Panc1 (cell line): ENCODE results near the gene ANGPTL4. TPM values are rescaled to one million over a fixed set of nuclear protein-coding genes. Genes with fewer than 3 reads are reported as not detected.

Source experiments
- ATAC-seq: fragments of 200-7000 bp; cut with Tn5 transposase; 2 replicates; pipeline ENCODE4 v1.9.1; 2020; ENCODE audit warnings: mild to moderate bottlenecking, moderate library complexity
- BruUV-seq: library from RNA; stranded (reverse); fragments of 400-500 nt; replicated peaks from 2 replicates; lab custom pipeline; 2021; lab: Mats Ljungman, UMichigan
- CTCF ChIA-PET: fragments of 300-600 bp; sonication (Branson Sonifier 250); formaldehyde crosslinking; loops from one replicate; lab custom pipeline; 2022; ENCODE audit warnings: antibody characterized with exemption; lab: Charles Lee
- POLR2A ChIA-PET: fragments of 300-600 bp; sonication (Branson Sonifier 250); formaldehyde crosslinking; loops from one replicate; lab custom pipeline; 2022; ENCODE audit warnings: antibody characterized with exemption; lab: Charles Lee
- DNase-seq: peaks from one replicate; pipeline ENCODE4 v3.0.0-alpha.2; 2010; ENCODE audit warnings: low read depth, low spot score
- H3K27ac ChIP-seq: 2 replicates; pipeline ENCODE4 v1.5.1; 2011; ENCODE audit warnings: mild to moderate bottlenecking, low read length, inconsistent platforms
- H3K27me3 ChIP-seq: fragments of 200-500 bp; sonication (Bioruptor generic); 2 replicates; pipeline ENCODE4 v1.6.0; 2014; ENCODE audit warnings: low read length, inconsistent platforms; ENCODE audit not compliant: control insufficient read depth, insufficient read depth
- H3K36me3 ChIP-seq: fragments of 200-500 bp; sonication (Bioruptor generic); 2 replicates; pipeline ENCODE4 v1.5.1; 2014; ENCODE audit warnings: inconsistent platforms, mild to moderate bottlenecking, low read length, moderate library complexity; ENCODE audit not compliant: control insufficient read depth, insufficient read depth
- H3K4me1 ChIP-seq: 2 replicates; pipeline ENCODE4 v1.5.1; 2011; ENCODE audit warnings: inconsistent platforms, mild to moderate bottlenecking, low read length, moderate library complexity; ENCODE audit not compliant: control insufficient read depth, insufficient read depth
- H3K4me3 ChIP-seq, 2 experiments: 2 replicates each; pipeline ENCODE4 v1.5.1; 2011 to 2012; ENCODE audit warnings: low read depth in 2 of 2, low read length in 2 of 2, mild to moderate bottlenecking in 2 of 2, inconsistent platforms in 1 of 2, moderate library complexity in 1 of 2
- H3K9me3 ChIP-seq: fragments of 200-500 bp; sonication (Bioruptor generic); 2 replicates; pipeline ENCODE4 v1.5.1; 2014; ENCODE audit warnings: low read depth, mild to moderate bottlenecking, inconsistent platforms, low read length, moderate library complexity; ENCODE audit not compliant: control insufficient read depth, insufficient read depth
- CTCF ChIP-seq: fragments of 450-650 bp; IDR thresholded peaks from 2 replicates; pipeline ENCODE4 v1.5.1; 2017; ENCODE audit warnings: mild to moderate bottlenecking
- POLR2AphosphoS5 ChIP-seq: IDR thresholded peaks from 2 replicates; pipeline ENCODE4 v1.6.1; 2012; ENCODE audit warnings: mild to moderate bottlenecking, low read depth, low read length, moderate library complexity
- REST ChIP-seq, 2 experiments: IDR thresholded peaks; 2 replicates each; pipeline ENCODE4 v1.6.1; 2011 to 2012; ENCODE audit warnings: low read depth in 2 of 2, control low read depth in 1 of 2, low read length in 1 of 2, mild to moderate bottlenecking in 1 of 2, moderate library complexity in 1 of 2; ENCODE audit not compliant: insufficient read depth in 1 of 2
- SIN3A ChIP-seq: IDR thresholded peaks from 2 replicates; pipeline ENCODE4 v1.6.1; 2012; ENCODE audit warnings: low read depth, mild to moderate bottlenecking, low read length, moderate library complexity, borderline replicate concordance; ENCODE audit not compliant: insufficient read depth
- TCF7L2 ChIP-seq: IDR thresholded peaks from 2 replicates; pipeline ENCODE4 v1.6.1; 2011; ENCODE audit warnings: mild to moderate bottlenecking, low read depth, low read length, inconsistent platforms
- in situ Hi-C: cut with HindIII; loops from 2 replicates; pipeline ENCODE4 v1.10.0; 2016; ENCODE audit warnings: low sequenced_read_pairs, low pct_unique_long_range_greater_than_20kb
- intact Hi-C: fragments of 100-400 bp; cut with micrococcal nuclease; formaldehyde crosslinking; loops from one replicate; pipeline ENCODE4 v1.10.0; 2022; ENCODE audit not compliant: unreplicated experiment
- total RNA-seq: library from RNA; stranded (reverse); gene quantifications from one replicate; pipeline ENCODE4 v1.2.1, GENCODE V29; 2021; ENCODE audit not compliant: unreplicated experiment

ANGPTL4 gene
- total RNA-seq, 1 experiment from 2014 or later, result 46.6 TPM

GRCh38 chr19:8397271-8397670 lies 33.3 kb downstream of the ANGPTL4 start:
- Histone ChIP-seq H3K9me3 (no peaks in the 10 kb centered on the region), H3K27ac (peak overlapping the region; percentile 75), H3K4me3 (no peak overlapping the region), H3K36me3 (no peaks in the 10 kb centered on the region), H3K27me3 (no peaks in the 10 kb centered on the region), H3K4me1 (peaks cover 57% of the 10 kb centered on the region)
- BruUV-seq, result no TSS peak
- intact Hi-C loops (no loop called here), in situ Hi-C loops (no loop called here)
- CTCF ChIA-PET, result interaction anchor here (1.3 kb wide), 1 partner anchor 44 kb away, joined by 22 read pairs; no protein-coding TSS in a partner anchor
- DNase-seq, result no peak
- TF ChIP-seq SIN3A (no peak), POLR2AphosphoS5 (no peak), TCF7L2 (no peak), REST (IDR thresholded peaks at IDR 0.05; ENCODE audit: insufficient read depth in 1 of 2, low read depth in 2 of 2, low read length in 1 of 2) (no peak), CTCF (no peak)
- no peak; the same call in 1 of the 2 replicates for ATAC-seq
- POLR2A ChIA-PET, result interaction anchor here (0.7 kb wide), 1 partner anchor 40 kb away, joined by 3 read pairs; no protein-coding TSS in a partner anchor

DNA sequence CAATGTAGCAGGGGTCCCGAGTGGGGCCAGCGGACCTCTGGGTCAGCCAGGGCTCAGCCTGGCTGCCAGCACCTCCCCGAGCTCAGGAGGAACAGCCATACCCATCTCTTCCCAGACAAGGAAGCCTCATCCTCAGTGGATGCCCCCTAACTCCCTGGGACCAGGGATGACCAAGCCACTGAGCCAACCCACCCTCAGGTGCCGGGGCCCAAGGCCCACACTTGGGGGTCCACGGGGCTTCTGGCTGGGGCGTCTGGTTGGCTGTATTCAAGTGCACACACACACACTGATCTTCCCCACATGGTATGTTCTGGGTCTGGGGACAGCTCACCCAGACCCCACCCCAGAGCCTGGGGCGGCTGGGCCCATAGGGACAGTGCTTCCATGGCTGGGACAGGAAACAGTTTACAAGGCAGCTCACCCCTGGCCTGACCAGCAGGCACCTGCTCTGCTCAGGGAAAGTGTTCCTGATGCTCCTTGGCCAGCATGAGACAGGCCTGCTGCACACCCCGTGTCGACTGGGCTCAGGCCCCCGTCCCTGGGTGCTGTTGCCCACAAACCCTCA lies 33.9 kb downstream of the ANGPTL4 start:
- Histone ChIP-seq H3K4me1 (peaks cover 52% of the 10 kb centered on the region), H3K27me3 (no peaks in the 10 kb centered on the region), H3K36me3 (no peaks in the 10 kb centered on the region), H3K27ac (peak overlapping the region; percentile 75), H3K4me3 (no peak overlapping the region), H3K9me3 (no peaks in the 10 kb centered on the region)
- POLR2A ChIA-PET, result interaction anchor here (0.7 kb wide), 1 partner anchor 40 kb away, joined by 3 read pairs; no protein-coding TSS in a partner anchor
- in situ Hi-C loops, result no loop called here
- DNase-seq, result no peak
- no peak for ATAC-seq
- BruUV-seq, result no TSS peak
- TF ChIP-seq CTCF, result no peak
- intact Hi-C loops, result no loop called here
- CTCF ChIA-PET, result interaction anchor here (1.3 kb wide), 1 partner anchor 44 kb away, joined by 22 read pairs; no protein-coding TSS in a partner anchor
